Effector CD8-positive, alpha-beta T cell (primary cell): ENCODE measurements around the gene TRIP11.

Experiments
- DNase-seq: peaks from one replicate; lab custom pipeline; 2025; lab: John Stamatoyannopoulos, UW

Gene TRIP11

DNA sequence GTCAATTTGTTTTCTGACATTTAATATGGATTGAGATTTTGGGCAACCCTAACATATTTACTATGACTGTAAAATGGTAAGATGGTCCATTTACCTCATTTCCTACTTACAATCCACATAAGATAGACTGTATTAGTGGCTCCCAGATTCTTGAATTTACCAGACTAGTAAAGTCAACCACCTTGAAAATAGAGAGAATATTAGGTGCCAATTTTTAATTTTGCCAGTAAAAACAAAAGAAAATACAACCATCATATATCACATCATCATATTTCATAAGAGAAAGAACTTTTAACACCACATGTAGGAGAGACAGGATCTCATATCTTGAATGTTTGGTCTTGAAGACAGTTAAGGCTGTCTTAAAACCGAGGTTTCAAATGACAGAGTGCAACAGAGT is 84.7 kb downstream of the TRIP11 start:
- no peak for DNase-seq

DNA sequence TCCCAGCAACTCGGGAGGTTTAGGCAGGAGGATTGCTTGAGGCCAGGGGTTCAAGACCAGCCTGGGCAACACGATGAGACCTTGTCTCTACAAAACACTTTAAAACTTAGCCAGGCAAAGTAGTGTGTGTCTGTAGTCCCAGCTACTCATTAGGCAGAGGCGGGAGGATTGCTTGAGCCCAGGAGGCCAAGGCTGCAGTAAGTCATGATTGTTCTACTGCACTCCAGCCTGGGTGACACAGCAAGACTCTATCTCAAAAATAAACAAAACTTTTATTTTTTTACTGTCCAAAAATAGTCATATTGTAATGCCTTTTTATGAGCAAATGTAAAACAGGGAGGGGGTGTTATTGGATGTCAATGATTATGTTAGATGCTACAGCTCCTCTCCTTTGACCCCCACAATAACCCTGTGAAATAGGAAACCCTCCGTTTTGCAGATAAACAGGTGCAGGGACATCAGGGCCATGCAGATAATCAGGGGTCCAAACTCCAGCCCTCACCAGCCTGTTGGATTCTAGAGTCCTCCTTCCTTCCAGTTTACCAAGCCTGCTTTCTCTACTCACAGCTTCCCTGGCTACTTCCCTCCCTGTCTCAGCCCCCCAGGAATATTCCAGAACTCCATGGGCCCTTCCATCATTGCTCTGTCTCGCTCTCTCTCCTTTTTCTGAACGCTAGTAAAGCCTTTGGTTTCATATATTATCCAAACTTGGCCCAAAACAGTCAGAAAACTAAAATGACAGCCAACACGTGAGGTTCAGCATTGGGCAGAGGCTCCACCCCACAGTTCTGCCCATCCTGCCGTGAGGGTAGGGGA is 86.5 kb downstream of the TRIP11 start:
- DNase-seq = no peak

DNA sequence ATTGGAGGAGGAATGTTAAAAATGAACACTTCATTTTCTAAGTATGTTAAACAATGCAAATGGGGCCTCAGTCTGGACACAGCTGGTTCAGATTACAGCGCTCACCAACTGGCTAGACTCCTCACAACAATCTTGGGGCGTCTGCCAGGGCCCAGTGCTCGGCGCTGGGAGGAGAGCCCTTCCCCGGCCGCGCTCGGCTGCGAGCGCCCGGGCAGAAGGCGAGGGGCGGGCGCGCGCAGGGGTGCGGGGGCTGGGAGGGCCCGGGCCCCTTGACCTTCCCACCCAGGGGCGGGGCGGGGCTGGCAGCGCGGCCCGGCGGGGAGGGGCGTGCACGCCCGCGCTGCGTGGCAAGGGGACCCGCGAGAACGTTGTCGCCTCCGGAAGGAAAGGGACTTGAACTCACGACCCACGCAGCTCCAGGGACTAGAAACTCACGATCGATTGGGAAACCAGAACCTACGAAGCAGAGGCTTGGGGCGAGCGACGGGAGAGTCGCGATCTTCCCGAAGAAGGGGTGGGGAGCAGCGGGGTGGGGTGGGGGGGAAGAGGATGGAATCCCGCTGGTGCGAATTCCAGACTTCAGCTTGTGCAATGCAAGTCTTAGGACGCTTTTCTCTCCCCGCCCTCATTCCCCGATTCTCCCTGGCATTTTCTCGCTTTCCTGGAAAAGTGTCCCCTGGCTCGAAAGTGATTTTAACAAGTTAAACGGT is 92.2 kb downstream of the TRIP11 start, which contains the start of gene FBLN5:
FBLN5 (minus strand) TSS at position 220 of the 710 bp plus-strand sequence. CDS start 465 bp downstream, outside the sequence.
- no peak for DNase-seq

DNA sequence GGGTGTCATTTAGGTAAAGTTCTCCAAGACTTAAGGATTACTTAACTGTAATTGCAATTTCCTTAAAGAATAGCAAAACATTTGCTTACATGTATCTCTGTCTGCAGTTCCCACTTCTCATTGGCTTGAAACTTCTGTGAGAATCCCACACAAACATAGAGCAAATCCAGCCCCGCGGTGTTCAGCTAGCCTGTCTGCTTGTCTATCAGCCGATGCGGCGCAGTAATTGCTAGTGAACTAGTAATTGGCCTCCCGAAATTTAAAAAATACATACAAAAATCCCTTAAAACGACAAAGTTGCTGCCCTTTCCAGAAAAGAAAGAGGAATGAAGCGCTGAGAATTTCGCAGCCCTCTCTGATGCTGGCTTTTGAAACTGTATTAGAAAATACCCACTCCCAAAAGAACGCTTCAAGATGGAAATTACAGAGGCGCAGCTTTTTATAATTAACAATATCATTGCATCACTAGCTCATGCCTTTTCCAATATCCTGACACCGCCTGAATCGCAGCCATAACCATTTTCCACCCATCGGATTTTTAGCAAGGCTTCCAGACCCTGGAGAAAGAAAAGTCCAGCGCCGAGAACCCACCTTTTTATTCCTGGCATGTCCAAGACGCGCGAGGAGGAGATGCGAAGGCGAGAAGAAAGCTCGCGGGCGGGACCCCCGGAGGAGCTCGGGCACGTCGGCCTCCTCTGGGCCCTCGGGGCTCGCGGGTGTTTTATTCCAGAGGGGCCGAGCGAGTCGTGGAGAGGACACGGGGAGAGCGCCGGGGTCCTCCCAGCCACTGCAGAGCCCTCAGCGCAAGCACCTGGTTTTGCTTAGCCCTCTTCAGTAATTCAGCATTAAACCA is 93.0 kb downstream of the TRIP11 start:
- DNase-seq = no peak

DNA sequence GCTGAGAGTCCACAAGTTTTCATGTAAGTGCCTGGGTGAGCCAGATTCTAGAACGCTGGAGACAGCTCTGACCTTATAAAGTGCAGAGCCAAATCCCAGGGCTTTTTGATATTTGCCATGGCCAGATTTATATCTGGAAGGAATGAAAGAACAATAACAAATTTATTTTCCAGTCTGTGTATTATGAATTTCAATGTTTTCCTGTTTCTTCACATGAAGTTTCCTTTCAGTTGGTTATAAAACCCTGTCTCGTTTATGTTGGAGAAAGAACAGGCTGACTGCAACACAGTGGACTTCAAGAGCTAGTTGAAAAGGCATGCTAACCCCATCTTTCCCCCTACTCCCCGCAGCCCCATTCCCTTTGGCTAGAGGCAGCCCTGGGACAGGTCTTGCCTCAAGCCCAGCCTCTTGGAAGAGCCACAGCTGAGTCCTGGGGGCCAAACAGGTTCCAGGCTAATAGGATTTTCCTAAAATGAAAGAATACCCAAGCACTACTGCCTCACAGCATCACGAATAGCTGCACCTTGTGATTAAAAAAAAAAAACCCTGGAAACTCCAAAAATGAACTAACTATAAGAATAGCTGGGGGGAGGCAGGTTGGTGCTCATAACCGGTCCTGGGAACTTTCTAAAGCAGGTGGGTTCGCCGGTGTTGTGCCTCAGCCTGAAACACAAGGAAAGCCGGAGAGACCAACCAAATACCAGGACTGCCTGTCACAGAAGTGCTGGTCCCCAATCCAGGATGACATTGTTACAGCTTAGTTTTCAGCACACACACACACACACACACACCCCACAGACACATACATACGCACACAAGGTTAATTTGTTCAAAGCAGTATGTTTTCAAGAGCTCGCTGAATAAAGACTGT is 93.9 kb downstream of the TRIP11 start:
- DNase-seq = no peak

DNA sequence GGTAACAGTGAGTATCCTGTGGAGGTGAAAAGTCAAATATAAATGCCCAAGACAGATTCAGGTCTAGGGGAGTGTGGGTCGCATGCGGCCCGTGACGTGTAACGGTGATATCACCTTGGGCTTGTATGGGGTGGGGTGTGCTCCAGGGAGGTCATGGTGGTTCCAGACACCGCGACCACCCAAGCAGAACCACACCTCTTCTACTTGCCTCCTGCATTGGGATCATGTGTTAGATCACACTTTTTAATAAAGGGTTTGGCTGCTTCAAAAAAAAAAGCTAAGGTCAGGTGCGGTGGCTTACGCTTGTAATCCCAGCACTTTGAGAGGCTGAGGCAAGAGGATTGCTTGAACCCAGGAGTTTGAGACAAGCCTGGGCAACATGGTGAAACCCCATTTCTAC is 96.9 kb downstream of the TRIP11 start:
- DNase-seq = no peak

DNA sequence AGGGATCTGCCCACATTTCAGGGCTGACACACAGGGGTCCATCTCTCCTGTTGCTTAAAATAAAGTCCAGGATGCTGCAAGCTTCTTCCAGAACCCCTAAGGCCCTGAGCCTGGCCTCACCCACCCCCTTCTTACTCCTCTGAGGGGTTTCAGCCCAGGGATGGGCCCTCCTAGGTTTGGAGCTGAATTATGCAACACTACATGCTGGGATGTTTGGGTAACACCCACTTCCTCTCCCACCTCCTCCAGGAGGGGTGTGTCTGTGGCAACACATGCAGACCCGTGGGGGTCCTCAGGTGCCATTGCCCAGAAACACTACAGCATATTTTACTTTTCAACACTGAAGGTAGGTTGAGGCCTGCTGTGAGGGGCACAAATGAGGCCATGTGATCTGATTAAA is 97.7 kb downstream of the TRIP11 start:
- no peak for DNase-seq

DNA sequence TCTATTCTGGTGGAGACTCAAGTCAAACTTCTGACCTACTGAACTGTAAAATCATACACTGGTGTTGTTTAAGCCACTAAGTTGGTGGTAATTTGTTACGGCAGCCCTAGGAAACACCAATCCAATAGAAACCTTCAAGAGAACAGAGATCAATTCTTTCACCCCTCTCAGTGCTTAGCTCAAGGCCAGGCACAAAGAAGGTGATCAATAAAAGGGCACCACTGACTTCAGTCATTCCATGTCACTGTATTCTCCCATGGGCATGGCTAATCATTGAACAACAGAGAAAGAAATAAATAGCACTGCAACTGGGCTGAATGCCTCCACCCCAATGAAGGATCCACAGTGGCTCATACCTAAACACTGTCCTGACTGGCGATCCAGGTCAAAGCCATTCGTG is 99.7 kb downstream of the TRIP11 start:
- no peak for DNase-seq

DNA sequence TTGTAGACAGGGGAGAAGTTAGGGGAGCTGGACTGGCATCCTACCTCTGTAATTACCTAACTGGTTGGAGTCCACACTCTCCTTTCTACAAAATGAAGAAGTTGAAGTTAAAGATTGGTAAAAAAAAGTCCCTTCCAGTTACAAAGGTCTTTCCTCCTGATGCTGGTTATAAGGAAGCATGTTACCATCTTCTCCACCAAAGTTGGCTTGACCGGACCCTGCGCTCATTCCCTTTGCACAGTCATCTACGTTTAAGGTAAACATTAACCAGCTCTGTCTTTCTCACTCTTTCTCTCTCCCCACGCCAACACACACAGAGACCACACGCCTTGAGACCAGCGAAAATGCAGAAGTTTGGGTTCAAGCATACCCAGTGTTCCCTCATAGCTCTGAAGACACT is 104.3 kb downstream of the TRIP11 start:
- no peak for DNase-seq

DNA sequence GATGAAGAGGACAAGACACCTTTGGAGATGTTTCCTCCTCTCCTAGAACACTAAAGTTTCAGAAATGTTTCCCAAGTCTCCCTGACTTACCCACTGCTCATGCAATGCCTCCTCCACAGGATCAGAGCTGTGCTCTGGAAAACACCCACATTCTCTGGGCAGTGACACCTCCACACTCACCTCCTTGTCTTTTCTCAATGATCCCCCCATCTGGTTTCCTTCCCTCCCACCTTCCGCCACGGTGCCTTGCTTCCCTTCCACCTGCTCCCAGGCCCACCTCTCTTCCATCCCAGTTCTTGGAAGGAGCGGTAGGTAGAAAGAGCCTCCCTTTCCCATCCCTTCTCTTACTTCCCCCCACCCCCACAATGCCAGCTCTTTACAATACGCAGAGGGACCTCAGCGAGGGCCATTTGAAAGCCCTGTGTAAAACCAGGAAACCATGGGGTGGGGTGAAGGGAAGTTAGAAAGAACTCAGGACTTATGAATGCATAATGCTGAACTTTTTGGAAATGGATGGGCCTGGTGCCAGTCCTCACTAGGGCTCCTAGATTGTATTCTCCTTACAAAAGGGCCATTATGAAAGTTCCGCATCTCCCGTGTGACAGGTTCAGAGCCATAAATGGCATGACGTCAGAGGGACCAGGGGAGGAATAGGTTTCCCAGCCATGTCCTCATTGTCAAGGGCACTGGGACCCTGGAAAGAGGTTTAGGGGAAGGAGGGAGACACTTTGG is 105.1 kb downstream of the TRIP11 start:
- DNase-seq = no peak

DNA sequence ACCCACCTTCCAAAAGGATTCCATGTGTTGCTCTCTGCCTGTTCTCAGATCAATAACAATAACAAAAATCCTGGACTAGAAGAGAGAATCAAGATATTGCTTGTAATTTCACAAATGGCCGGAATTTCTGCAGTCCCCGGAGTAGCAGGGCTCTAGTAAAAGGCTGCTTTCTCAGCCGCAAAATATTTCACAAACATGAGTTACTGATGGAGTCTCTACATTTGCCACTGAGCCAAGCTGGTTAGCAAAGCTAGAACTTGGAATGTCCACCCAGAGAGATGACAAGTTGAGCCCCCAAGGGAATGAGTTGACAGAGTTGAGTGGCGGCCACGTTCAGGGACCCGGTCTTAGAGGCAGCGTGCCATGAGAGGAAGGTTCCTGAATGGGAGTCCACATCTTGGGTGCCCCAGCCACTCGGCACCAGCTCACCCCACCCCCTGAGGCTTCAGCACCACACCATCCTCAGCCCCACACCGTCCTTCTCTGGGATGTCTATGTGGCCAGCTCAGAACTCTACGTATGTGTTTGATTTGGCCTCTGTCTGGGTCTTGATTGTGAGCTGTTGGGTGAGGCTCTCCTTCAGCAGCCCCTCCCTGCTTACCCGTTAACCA is 108.3 kb downstream of the TRIP11 start:
- no peak for DNase-seq

DNA sequence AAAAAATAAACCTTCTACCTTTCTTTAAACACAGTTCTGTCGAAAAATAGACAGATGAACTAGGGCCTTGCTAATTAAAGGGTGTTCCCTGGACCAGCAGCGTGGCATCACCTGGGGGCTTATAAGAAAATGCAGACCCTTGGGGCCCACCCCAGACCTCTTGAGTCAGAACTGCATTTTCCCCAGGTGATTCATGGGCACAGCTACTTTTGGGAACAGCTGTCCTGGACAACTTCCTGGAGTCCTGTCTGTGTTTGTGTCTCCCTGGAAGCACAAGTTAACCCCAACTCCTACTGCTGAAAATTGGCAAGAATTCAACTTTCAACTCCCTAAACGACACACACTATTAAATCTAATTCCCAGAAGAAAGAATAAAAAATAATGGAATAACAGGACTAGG is 110.2 kb downstream of the TRIP11 start:
- no peak for DNase-seq

DNA sequence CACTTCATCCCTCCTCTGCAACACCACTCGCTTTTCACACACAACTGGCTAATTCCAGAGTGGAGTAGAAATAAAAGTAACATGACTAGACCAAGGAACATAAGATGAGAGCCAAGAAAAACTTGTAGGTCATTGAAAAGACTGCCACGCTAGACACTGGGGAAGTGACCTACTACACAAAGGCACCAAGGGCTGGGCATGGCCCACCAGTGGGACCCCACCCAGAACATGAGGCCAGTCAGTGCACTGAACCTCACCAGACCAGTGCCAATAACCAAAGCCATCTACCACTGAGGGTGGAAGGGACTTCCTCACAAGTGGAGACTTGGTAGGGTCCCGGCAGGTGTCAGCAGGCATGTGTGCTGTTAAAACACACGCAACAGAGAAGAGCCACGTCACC is 112.1 kb downstream of the TRIP11 start:
- no peak for DNase-seq

DNA sequence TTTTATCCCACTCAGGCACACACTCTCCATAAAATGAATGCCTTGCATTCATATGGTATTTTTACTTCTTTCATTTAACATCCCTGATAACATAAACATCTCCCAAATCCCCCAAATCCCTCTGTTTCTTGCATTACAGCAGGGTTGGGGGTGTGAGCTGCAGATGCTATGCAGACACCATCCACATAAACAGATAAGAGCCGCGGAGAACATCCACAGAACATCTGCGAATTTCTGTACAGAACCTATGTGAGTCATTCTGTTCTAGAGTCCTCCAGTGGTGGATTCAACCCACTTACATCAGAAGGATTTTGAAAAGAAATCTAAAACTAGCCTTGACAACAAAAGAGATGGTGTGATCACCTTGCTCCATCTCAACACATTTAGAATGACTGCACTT is 112.7 kb downstream of the TRIP11 start:
- DNase-seq = no peak

DNA sequence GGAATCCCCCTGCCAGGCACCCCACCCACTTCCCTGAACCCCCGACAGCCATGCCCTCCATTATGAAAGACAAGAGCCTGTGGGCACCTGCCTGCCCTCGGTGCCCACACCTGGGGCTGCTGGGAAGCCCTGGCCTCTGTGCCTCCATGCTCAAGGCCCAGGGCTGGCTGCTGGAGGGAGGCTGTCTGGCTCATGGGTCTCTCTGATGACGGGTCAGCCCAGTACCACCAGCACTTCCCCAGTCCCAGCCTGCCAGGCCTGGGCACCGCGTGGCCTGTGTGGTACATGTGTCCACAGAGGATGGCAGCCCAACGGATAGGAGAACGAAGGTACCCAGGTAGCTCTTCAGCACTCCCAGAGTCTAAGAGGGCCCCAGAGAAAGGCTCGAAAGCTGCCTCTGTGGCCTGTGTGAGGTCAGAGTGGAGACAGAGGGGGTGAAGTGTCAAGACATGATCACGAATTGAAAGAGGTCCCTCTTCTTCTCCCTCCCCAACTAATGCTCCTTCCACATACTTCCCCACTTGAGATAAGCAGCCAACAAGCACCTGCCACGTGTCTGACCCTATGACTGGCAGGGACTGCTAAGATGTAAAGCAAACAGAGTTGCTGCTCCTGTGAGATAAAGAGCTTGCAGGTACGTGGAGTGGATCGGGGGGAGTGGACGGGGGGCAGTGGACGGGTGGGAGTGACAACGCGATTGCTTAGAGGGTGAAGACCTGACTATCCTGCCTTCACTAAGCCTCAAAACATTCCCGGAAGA is 113.5 kb downstream of the TRIP11 start:
- DNase-seq = no peak

DNA sequence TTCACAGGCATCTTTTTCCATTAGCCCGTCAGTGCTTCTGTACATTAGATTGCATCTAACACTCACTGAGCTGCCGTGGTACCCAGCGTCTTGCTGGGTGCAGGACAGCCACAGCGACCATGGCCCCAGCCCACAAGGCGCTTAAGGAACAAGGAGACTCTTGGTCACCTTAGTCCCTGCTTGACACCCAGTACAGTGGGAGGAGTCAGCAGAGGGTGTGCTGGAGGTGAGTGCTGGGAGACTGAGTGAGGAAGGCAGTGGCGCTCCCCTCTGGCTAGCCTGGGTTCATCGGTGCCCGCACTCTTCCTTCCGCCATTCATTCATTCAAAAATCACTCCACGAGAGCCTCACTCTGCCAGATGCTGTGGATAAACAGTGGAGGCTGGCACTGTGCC is 114.1 kb downstream of the TRIP11 start:
- DNase-seq = no peak

DNA sequence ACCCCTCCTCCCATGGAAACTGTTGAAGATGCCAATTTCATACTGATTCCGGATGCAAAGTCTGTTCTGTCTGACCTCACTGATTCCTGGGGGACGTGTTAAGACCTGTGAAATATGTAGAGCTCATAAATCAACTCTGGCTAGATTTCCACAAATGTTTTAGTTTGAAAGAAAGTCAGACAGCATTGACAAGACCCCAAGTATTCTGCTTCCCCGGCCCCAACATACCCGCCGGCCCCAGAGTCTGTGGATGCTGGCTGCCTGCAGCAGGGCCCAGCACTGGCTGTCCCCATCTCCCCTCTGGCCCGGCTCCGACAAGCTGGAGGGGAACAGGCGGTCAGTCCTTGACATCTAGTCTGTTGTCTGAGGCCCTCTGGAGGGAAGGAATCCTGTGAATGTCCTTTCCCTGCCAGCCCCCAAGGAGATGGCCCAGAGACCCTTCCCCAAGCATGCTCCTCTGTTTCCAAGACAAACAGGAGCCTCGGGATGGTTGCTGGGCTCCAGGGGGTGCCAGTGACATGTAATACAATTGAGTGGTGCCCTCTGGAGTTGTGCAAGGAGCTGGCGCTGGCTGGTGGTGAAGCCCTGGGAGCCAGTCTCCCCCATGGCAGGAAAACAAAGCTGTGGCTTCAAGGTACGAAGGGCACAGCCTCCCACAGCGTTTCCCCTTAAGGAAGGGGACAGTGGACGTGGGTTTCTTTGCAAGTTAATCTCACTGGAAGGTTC is 114.7 kb downstream of the TRIP11 start:
- no peak for DNase-seq

DNA sequence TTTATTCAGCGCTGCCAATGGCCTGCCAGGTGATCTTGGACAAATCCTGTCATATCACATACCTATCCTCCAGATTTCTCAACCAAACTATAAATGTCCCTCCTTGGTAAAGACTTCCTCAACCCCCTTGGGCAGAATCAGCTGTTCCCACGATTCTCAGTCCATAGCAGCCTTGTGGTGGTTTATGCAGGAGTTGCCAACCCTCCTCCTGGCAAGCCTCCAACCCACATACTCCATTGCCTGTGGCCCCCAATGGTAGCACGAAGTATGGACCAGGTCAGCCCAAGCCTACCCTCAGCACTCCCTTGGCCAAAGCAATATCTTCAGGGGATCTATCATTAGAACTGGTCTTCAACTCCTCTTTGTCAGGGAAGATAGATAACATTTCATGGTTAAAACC is 119.3 kb downstream of the TRIP11 start:
- DNase-seq = no peak

DNA sequence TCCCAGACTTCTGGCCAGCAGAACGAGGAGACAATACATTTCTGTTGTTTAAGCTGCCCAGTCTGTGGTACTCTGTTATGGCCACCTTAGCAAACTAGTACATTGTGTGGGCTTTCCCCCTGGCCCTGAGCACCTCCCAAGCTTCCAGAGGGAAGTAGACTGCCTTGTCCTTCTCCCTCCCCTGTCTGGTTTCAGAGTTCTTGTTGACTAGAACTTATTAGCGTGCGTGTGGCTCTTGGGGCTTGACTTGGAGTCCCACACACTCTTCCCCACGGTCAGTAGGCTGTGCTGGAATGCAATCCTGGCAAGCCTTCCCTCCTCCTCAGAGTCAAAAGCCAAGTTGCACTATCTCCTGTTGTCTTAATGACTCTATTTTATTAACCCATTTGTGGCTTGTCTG is 120.0 kb downstream of the TRIP11 start:
- DNase-seq = no peak
